ENCODE data around the gene LRP1B.

Gene LRP1B

GRCh38 chr2:140627136-140627535, 1503.7 kb downstream of the LRP1B start:
- Histone ChIP-seq H3K27ac (ENCODE audit: low read depth, low read length) (no peak overlapping the region), H3K27me3 (ENCODE audit: control insufficient read depth, low read length) (no peaks in the 10 kb centered on the region), H3K4me2 (ENCODE audit: low read length) (no peak overlapping the region), H3K9me3 (ENCODE audit: control insufficient read depth, insufficient read depth, low read length) (no peaks in the 10 kb centered on the region), H3K4me1 (ENCODE audit: control insufficient read depth, low read length) (no peaks in the 10 kb centered on the region), H3K9me2 (replicated peaks; ENCODE audit: control insufficient read depth, low read length) (no peaks in the 10 kb centered on the region), H3F3A (ENCODE audit: control insufficient read depth, insufficient read depth) (no peaks in the 10 kb centered on the region), H3K79me2 (ENCODE audit: control insufficient read depth, low read length) (no peaks in the 10 kb centered on the region), H3K4me3 (ENCODE audit: low read length) (no peak overlapping the region), H4K20me1 (ENCODE audit: control insufficient read depth, insufficient read depth, low read depth, low read length) (no peaks in the 10 kb centered on the region), H3K36me3 (ENCODE audit: control insufficient read depth, low read length) (no peaks in the 10 kb centered on the region)
- TF ChIP-seq, protein P1, sequence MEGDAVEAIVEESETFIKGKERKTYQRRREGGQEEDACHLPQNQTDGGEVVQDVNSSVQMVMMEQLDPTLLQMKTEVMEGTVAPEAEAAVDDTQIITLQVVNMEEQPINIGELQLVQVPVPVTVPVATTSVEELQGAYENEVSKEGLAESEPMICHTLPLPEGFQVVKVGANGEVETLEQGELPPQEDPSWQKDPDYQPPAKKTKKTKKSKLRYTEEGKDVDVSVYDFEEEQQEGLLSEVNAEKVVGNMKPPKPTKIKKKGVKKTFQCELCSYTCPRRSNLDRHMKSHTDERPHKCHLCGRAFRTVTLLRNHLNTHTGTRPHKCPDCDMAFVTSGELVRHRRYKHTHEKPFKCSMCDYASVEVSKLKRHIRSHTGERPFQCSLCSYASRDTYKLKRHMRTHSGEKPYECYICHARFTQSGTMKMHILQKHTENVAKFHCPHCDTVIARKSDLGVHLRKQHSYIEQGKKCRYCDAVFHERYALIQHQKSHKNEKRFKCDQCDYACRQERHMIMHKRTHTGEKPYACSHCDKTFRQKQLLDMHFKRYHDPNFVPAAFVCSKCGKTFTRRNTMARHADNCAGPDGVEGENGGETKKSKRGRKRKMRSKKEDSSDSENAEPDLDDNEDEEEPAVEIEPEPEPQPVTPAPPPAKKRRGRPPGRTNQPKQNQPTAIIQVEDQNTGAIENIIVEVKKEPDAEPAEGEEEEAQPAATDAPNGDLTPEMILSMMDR (IDR thresholded peaks at IDR 0.05; ENCODE audit: low read depth, low read length, poor library complexity, severe bottlenecking), result no peak
- TF ChIP-seq EZH2phosphoT487 (IDR thresholded peaks at IDR 0.05; ENCODE audit: borderline replicate concordance, low read length), result no peak

- H3K27ac ChIP-seq (ENCODE audit: low read depth, low read length), result no peak overlapping the region
- H3K27me3 ChIP-seq (ENCODE audit: control insufficient read depth, low read length), result no peaks in the 10 kb centered on the region
- no peak overlapping the region for H3K4me2 ChIP-seq (ENCODE audit: low read length)
- H3K9me2 ChIP-seq (replicated peaks; ENCODE audit: control insufficient read depth, low read length), result no peaks in the 10 kb centered on the region
- H3K36me3 ChIP-seq (ENCODE audit: control insufficient read depth, low read length), result no peaks in the 10 kb centered on the region
- no peaks in the 10 kb centered on the region for H3F3A ChIP-seq (ENCODE audit: control insufficient read depth, insufficient read depth)
- H3K4me1 ChIP-seq (ENCODE audit: control insufficient read depth, low read length), result no peaks in the 10 kb centered on the region
- TF ChIP-seq, protein P1 (IDR thresholded peaks at IDR 0.05; ENCODE audit: low read depth, low read length, poor library complexity, severe bottlenecking), result no peak
- no peak for TF ChIP-seq EZH2phosphoT487 (IDR thresholded peaks at IDR 0.05; ENCODE audit: borderline replicate concordance, low read length)
- no peaks in the 10 kb centered on the region for H3K9me3 ChIP-seq (ENCODE audit: control insufficient read depth, insufficient read depth, low read length)
- H3K4me3 ChIP-seq (ENCODE audit: low read length), result no peak overlapping the region
- H4K20me1 ChIP-seq (ENCODE audit: control insufficient read depth, insufficient read depth, low read depth, low read length), result no peaks in the 10 kb centered on the region
- no peaks in the 10 kb centered on the region for H3K79me2 ChIP-seq (ENCODE audit: control insufficient read depth, low read length)
Measured at GRCh38 chr2:140624200-140624599, 1506.6 kb downstream of the LRP1B start.

- H3K79me2 ChIP-seq (ENCODE audit: control insufficient read depth, low read length), result no peaks in the 10 kb centered on the region
- no peaks in the 10 kb centered on the region for H3K36me3 ChIP-seq (ENCODE audit: control insufficient read depth, low read length)
- no peak overlapping the region for H3K4me2 ChIP-seq (ENCODE audit: low read length)
- no peaks in the 10 kb centered on the region for H3F3A ChIP-seq (ENCODE audit: control insufficient read depth, insufficient read depth)
- H3K4me1 ChIP-seq (ENCODE audit: control insufficient read depth, low read length), result no peaks in the 10 kb centered on the region
- TF ChIP-seq EZH2phosphoT487 (IDR thresholded peaks at IDR 0.05; ENCODE audit: borderline replicate concordance, low read length), result no peak
- TF ChIP-seq, protein P1 (IDR thresholded peaks at IDR 0.05; ENCODE audit: low read depth, low read length, poor library complexity, severe bottlenecking), result no peak
- H4K20me1 ChIP-seq (ENCODE audit: control insufficient read depth, insufficient read depth, low read depth, low read length), result no peaks in the 10 kb centered on the region
- H3K27ac ChIP-seq (ENCODE audit: low read depth, low read length), result no peak overlapping the region
- H3K9me3 ChIP-seq (ENCODE audit: control insufficient read depth, insufficient read depth, low read length), result no peaks in the 10 kb centered on the region
- no peaks in the 10 kb centered on the region for H3K9me2 ChIP-seq (replicated peaks; ENCODE audit: control insufficient read depth, low read length)
- H3K27me3 ChIP-seq (ENCODE audit: control insufficient read depth, low read length), result no peaks in the 10 kb centered on the region
- no peak overlapping the region for H3K4me3 ChIP-seq (ENCODE audit: low read length)
Measured at GRCh38 chr2:140621583-140622362, 1509.0 kb downstream of the LRP1B start.
